Smooth muscle cell (in vitro differentiated cells): ENCODE results near the gene DKKL1. TPM values are rescaled to one million over a fixed set of nuclear protein-coding genes. Genes with fewer than 3 reads are reported as not detected.

Source experiments
- DNase-seq: peaks from one replicate; lab custom pipeline; 2025; ENCODE audit not compliant: unreplicated experiment; lab: John Stamatoyannopoulos, UW
- H2AFZ ChIP-seq: fragments of 200-600 bp; sonication (generic); 2 replicates; pipeline ENCODE4 v1.6.0; 2016; ENCODE audit warnings: antibody characterized with exemption, low read depth, mild to moderate bottlenecking
- H3F3A ChIP-seq: fragments of 200-600 bp; sonication (generic); 2 replicates; pipeline ENCODE4 v1.6.0; 2017; ENCODE audit warnings: antibody characterized with exemption, low read depth
- H3K27ac ChIP-seq: fragments of 200-600 bp; sonication (generic); 2 replicates; pipeline ENCODE4 v1.5.1; 2016; ENCODE audit warnings: low read depth, mild to moderate bottlenecking
- H3K27me3 ChIP-seq: fragments of 200-600 bp; sonication (generic); 2 replicates; pipeline ENCODE4 v1.6.1; 2016; ENCODE audit warnings: low read depth, mild to moderate bottlenecking
- H3K36me3 ChIP-seq: fragments of 200-600 bp; sonication (generic); 2 replicates; pipeline ENCODE4 v1.5.1; 2016; ENCODE audit warnings: low read depth
- H3K4me1 ChIP-seq: fragments of 200-600 bp; sonication (generic); 2 replicates; pipeline ENCODE4 v1.5.1; 2016; ENCODE audit warnings: low read depth
- H3K4me2 ChIP-seq: fragments of 200-600 bp; sonication (generic); 2 replicates; pipeline ENCODE4 v1.6.0; 2016; ENCODE audit warnings: mild to moderate bottlenecking
- H3K4me3 ChIP-seq: fragments of 200-600 bp; sonication (generic); 2 replicates; pipeline ENCODE4 v1.5.1; 2016; ENCODE audit warnings: mild to moderate bottlenecking
- H3K79me2 ChIP-seq: fragments of 200-600 bp; sonication (generic); 2 replicates; pipeline ENCODE4 v1.6.0; 2016; ENCODE audit warnings: low read depth, mild to moderate bottlenecking
- H3K9ac ChIP-seq: fragments of 200-600 bp; sonication (generic); 2 replicates; pipeline ENCODE4 v1.6.0; 2016; ENCODE audit warnings: low read depth
- H3K9me3 ChIP-seq: fragments of 200-600 bp; sonication (generic); replicated peaks from 2 replicates; pipeline ENCODE4 v1.5.1; 2016; ENCODE audit warnings: low read depth
- H4K20me1 ChIP-seq: fragments of 200-600 bp; sonication (generic); 2 replicates; pipeline ENCODE4 v1.6.0; 2016; ENCODE audit warnings: low read depth
- WGBS: methylation state at CpG from one replicate; pipeline ENCODE4 v1.1.7; 2016; ENCODE audit warnings: low lambda C conversion rate; 5-methylcytosine and 5-hydroxymethylcytosine counted together
- polyA plus RNA-seq: library from polyadenylated mRNA; unstranded; fragments of >200 nt; fragmentation: Nextera tagmentation; extraction: Ambion mirVana; gene quantifications from 2 replicates; pipeline ENCODE4 v1.2.1, GENCODE V29; 2016
- total RNA-seq: library from RNA; depleted of rRNA; stranded (reverse); fragments of >200 nt; gene quantifications from 2 replicates; pipeline ENCODE4 v1.2.3, GENCODE V29; 2014
- TF ChIP-seq, protein P1 (sequence below): fragments of 200-600 bp; sonication (generic); IDR thresholded peaks from 2 replicates; pipeline ENCODE4 v1.5.1; 2017; ENCODE audit warnings: borderline replicate concordance, mild to moderate bottlenecking, antibody characterized with exemption; ENCODE audit not compliant: insufficient read depth, poor library complexity, severe bottlenecking

Gene DKKL1
- total and polyA plus RNA-seq, 2 experiments from 2014 or later: 2.3 to 2.8 TPM

GRCh38 chr19:49393881-49394280 is 30.2 kb downstream of the DKKL1 start:
- WGBS: 82% methylated on average over 5 of the region's 5 CpGs
- Histone ChIP-seq H3K27me3 (peaks cover 9% of the 10 kb centered on the region), H4K20me1 (no peaks in the 10 kb centered on the region), H3K4me1 (no peaks in the 10 kb centered on the region), H3K79me2 (no peaks in the 10 kb centered on the region), H3K36me3 (no peaks in the 10 kb centered on the region), H3F3A (no peaks in the 10 kb centered on the region), H2AFZ (no peak overlapping the region), H3K4me2 (no peak overlapping the region), H3K4me3 (no peak overlapping the region), H3K9ac (no peak overlapping the region), H3K27ac (no peak overlapping the region), H3K9me3 (no peaks in the 10 kb centered on the region)
- TF ChIP-seq, protein P1, sequence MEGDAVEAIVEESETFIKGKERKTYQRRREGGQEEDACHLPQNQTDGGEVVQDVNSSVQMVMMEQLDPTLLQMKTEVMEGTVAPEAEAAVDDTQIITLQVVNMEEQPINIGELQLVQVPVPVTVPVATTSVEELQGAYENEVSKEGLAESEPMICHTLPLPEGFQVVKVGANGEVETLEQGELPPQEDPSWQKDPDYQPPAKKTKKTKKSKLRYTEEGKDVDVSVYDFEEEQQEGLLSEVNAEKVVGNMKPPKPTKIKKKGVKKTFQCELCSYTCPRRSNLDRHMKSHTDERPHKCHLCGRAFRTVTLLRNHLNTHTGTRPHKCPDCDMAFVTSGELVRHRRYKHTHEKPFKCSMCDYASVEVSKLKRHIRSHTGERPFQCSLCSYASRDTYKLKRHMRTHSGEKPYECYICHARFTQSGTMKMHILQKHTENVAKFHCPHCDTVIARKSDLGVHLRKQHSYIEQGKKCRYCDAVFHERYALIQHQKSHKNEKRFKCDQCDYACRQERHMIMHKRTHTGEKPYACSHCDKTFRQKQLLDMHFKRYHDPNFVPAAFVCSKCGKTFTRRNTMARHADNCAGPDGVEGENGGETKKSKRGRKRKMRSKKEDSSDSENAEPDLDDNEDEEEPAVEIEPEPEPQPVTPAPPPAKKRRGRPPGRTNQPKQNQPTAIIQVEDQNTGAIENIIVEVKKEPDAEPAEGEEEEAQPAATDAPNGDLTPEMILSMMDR: no peak
- DNase-seq: no peak

GRCh38 chr19:49395581-49396407 is 32.1 kb downstream of the DKKL1 start:
- Histone ChIP-seq H3K4me1 (no peaks in the 10 kb centered on the region), H2AFZ (no peak overlapping the region), H4K20me1 (no peaks in the 10 kb centered on the region), H3K9ac (no peak overlapping the region), H3K27me3 (peaks cover 9% of the 10 kb centered on the region), H3K79me2 (no peaks in the 10 kb centered on the region), H3K36me3 (no peaks in the 10 kb centered on the region), H3K27ac (no peak overlapping the region), H3F3A (no peaks in the 10 kb centered on the region), H3K4me3 (no peak overlapping the region), H3K4me2 (no peak overlapping the region), H3K9me3 (no peaks in the 10 kb centered on the region)
- WGBS: 83% methylated on average over 12 of the region's 15 CpGs
- DNase-seq: no peak
- TF ChIP-seq, protein P1: no peak

GRCh38 chr19:49396738-49397505 is 33.2 kb downstream of the DKKL1 start:
- H3K36me3 ChIP-seq: no peaks in the 10 kb centered on the region
- no peak overlapping the region for H3K4me3 ChIP-seq
- H3K27me3 ChIP-seq: peaks cover 9% of the 10 kb centered on the region
- no peaks in the 10 kb centered on the region for H3K9me3 ChIP-seq
- no peak overlapping the region for H3K9ac ChIP-seq
- no peaks in the 10 kb centered on the region for H3K4me1 ChIP-seq
- 93% methylated on average over 8 of the region's 8 CpGs for WGBS
- no peaks in the 10 kb centered on the region for H3K79me2 ChIP-seq
- DNase-seq: no peak
- TF ChIP-seq, protein P1: no peak
- no peaks in the 10 kb centered on the region for H3F3A ChIP-seq
- no peak overlapping the region for H3K27ac ChIP-seq
- H2AFZ ChIP-seq: no peak overlapping the region
- no peak overlapping the region for H3K4me2 ChIP-seq
- H4K20me1 ChIP-seq: no peaks in the 10 kb centered on the region
